ENCODE data around the gene SMIM27.

GRCh38 chr9:32590476-32590875, 38.3 kb downstream of the SMIM27 start:
- TF ChIP-seq POLR2A (IDR thresholded peaks at IDR 0.05) = no peak
- TF ChIP-seq CTCF (IDR thresholded peaks at IDR 0.05) = no peak
